Measurements from ENCODE around the gene SCFD2. TPM values are rescaled to one million over a fixed set of nuclear protein-coding genes. Genes with fewer than 3 reads are reported as not detected.

SCFD2 gene
- polyA plus RNA-seq, 4 donors, result 13.3 to 14.3 (median 13.4) TPM

- DNase-seq (ENCODE audit: low read depth in 4 of 4, low spot score in 3 of 4), result peak; percentile 39 to 47 (median 44)
These were observed 454.1 kb downstream of the SCFD2 start for GRCh38 chr4:52911684-52912294.

DNA sequence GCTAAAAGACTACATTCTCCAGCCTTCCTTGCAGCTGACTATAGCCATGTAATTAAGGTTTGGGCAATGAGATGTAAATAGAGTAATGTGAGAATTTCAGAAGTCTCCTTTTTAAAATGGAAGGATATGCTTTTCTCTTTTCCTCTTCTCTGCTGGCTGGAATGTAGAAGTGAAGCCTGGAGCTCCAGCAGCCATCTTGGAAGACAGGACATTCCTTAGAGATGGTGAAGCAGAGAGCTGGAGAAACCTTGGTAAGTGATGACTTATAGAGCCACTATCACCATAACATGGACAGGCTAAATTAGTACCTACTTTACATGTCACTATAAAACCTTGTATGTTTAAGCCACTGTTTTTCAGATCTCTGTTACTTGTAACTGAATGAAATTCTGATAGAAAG lies 455.7 kb downstream of the SCFD2 start:
- DNase-seq (ENCODE audit: low read depth in 4 of 4, low spot score in 3 of 4), result no peak

- no peak for DNase-seq (ENCODE audit: low read depth in 4 of 4, low spot score in 3 of 4)
These were observed 458.4 kb downstream of the SCFD2 start for GRCh38 chr4:52907510-52907909.

GRCh38 chr4:52904421-52904820 lies 461.4 kb downstream of the SCFD2 start:
- no peak for DNase-seq (ENCODE audit: low read depth in 4 of 4, low spot score in 3 of 4)

DNA sequence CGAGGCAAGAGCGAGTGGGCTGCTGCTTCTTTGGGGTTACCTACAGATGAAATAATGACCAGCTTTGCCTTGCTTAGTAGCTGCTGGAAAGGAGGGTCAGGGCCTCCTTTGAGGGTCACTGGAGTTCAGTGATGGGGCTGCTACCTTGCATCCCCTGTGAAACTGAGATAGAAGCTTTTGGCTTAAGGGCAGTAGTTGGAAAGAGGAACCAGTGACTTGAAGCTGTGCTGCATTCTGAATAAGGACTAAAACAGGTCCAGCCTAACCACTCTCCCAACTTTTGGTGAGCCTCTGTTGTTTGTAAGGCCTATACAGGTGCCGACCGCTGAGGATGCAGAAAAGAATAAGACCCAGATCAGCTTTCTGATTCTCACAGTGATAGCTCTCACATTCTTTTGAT lies 462.6 kb downstream of the SCFD2 start:
- no peak for DNase-seq (ENCODE audit: low read depth in 4 of 4, low spot score in 3 of 4)

DNA sequence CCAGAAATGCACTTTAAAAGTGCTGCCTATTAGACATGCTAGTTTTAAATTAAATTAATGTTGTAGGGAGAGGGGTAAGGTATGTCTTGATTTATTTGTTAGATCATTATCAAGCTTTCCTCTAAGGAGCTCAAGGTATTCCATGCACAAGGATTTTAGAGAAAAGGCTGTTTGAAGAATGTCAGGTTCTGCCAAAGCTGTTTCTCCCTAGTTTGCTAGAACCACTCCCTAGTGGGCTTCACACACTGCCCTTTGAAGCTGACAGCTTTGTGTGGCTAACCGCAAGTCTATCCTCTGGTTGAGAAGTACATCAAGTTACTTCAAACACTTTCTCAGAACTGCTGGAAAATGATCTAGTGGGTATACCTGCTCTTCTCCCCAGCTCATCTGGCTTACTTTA lies 471.4 kb downstream of the SCFD2 start:
- DNase-seq (ENCODE audit: low read depth in 4 of 4, low spot score in 3 of 4), result no peak

DNA sequence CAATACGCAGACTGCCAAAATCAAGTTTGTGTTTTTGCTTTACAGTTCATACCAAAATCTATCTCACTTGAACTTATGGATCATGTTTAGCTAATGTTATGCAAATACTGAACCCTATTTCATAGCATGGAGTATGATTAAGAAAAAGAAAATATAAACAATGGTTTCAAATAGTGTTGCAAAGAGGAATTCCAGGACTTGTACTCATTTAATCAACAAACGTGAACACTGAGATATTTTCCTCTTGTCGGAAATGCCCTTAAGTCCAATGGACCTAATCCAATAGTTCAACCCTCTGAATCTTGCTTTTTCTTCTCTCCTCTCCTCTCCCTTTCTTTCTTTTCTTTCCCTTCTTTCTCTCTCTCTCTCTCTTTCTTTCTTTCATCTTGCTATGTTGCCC lies 473.0 kb downstream of the SCFD2 start:
- DNase-seq (ENCODE audit: low read depth in 4 of 4, low spot score in 3 of 4), result no peak

DNA sequence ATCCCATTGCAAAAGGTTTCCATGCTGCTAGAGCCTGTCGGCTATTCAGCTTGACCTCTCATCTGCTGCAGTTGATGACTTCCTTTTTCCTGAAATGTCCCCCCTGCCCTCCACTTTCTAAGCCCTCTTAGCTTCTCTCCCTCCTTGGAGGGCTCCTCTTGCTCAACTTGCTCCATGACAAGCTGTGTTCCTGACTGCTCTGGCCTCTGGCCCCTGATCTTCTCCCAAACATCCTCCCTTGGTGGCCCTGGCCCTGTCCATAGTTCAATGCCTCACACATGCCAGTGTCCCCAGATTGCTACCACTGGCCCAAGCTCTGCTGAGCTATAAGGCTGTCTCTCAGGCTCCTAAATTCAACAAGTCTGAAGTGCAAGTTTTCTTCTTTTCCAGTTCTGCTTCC lies 474.1 kb downstream of the SCFD2 start:
- no peak for DNase-seq (ENCODE audit: low read depth in 4 of 4, low spot score in 3 of 4)

DNA sequence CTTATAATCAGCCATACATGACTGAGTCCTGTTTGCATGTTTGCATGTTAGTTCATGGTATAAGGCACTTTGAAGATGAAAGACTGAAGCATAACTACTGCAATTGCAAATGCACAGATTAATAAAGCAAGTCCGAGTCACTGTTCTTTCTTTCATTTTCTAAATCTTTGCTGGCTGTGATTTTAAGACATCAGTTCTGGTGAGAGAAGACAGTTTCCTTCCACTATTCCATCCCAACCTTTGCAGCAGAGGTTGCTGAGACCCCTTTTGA lies 475.4 kb downstream of the SCFD2 start:
- DNase-seq (ENCODE audit: low read depth in 4 of 4, low spot score in 3 of 4), result no peak

GRCh38 chr4:52889778-52890520 lies 475.9 kb downstream of the SCFD2 start:
- DNase-seq (ENCODE audit: low read depth in 4 of 4, low spot score in 3 of 4), result no peak

DNA sequence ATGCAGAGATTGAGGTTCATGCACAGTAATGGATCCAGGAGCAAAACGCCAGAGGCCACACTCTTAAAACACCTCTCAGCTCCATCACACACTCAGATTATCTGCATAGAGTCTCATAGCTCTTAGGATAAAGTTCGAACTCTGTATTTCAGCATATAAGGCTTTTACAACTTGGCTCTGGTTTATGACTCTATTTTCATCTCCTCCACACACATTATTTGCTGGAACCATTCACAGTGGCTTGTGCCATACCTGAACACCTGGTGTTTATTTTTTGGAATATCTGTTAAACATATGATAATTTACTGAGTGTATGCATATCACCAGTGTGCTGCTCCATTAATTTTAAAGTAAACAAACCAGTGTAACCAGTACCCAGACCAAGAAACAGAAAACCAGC lies 476.5 kb downstream of the SCFD2 start:
- DNase-seq (ENCODE audit: low read depth in 4 of 4, low spot score in 3 of 4), result no peak

DNA sequence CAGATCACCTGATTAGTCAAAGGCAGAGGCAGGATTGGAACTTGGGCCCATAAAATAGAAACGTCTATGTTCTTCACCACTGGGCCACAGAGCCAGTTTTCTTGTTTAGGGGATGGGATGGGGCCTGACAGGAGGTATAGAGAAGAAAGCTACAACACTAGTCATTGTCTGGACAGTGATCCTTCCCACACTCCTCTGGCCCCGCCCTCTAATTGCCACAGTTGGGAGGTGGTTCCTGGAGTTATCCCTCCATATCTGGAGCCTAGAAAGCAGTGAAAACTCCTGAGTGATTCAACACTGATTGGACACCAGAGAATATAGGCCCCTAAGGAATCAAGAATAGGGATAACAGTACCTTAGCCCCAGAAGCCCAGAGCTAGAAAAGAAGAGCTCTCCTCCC lies 480.9 kb downstream of the SCFD2 start:
- DNase-seq (ENCODE audit: low read depth in 4 of 4, low spot score in 3 of 4), result no peak

DNA sequence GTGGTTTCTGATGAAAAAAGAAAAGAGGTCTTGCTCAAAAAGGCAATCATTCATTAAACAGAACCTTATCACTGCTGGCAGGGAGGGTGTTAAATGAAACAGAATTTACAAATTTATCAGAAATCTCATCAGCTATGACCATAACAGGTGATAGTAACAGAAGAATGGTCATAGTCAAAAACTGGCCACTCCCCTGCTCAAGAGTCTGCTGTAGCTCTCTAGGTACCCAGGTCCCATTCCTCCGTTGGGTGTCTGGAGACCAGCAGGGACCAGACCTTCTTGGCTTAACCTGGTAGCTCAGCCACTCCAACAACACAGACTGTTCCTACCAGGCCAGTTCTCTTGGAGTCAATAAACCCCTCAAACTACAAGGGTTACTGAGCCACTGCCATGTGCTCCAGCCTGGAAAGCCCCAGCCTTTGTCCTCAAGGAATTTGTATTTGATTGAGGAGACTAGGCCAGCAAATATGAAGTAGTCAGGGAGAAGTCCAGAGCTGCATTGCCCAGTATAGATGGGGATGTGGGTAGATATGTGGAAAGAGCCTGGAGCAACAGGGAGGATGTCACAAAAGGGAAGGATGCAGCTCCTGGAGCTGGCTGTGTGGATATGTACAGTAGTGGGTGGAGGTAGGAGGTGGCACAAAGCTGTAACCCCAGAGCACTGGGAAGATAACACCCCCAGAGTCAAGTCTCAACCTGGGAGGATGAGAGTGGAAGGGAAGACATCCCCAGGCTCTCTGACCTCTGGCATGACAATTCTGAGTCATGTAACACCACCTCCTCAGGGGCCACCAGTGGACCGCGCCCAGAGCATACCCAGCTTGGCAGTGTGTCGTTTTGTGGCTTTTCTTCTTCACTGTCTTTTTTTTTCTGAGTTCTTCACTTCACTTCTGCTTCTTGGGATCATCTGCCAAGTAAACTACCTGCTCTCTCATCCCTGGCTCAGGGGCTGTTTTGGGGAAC lies 481.9 kb downstream of the SCFD2 start:
- no peak for DNase-seq (ENCODE audit: low read depth in 4 of 4, low spot score in 3 of 4)

- DNase-seq (ENCODE audit: low read depth in 4 of 4, low spot score in 3 of 4), result no peak
These were observed 482.7 kb downstream of the SCFD2 start for GRCh38 chr4:52883183-52883621.

DNA sequence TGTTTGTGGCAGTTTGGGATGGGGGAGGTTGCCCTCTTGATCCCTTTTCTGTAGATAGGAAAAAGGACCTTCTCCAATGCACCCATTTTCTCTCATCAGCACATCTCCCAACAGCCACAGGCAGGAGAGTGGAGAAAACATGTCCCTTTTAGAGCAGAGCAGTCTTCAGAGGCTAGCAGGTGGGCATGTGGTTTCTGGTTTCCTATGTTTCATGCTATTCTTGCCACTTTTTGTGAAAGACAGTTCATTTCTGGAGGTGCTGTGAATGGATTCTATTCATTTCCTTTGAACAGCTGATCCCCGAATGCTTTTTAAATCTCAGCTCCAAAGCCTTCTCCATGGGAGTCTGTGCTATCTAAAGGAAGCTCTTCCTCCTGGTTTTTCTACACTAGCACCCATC lies 484.9 kb downstream of the SCFD2 start:
- no peak for DNase-seq (ENCODE audit: low read depth in 4 of 4, low spot score in 3 of 4)

GRCh38 chr4:52879471-52879870 lies 486.4 kb downstream of the SCFD2 start:
- no peak for DNase-seq (ENCODE audit: low read depth in 4 of 4, low spot score in 3 of 4)

DNA sequence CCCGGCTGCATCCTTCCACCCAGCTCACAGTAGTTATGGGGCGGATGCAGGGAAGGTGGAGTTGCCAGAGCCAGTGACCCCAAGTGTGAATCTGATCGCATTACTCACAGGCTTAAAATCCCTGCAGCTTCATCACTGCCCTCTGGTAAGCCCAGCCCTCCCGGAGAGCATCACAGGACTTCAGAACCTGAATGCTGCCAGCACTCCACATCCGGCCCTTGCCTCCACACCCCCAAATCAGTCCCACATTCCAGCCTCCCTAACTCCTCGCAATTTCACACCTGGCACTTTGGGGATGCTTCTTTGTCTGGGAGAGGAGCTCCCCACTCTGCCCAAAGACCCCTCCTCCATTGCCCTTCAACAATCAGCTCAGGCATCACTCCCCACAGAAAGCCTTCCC lies 488.2 kb downstream of the SCFD2 start:
- no peak for DNase-seq (ENCODE audit: low read depth in 4 of 4, low spot score in 3 of 4)

- no peak for DNase-seq (ENCODE audit: low read depth in 4 of 4, low spot score in 3 of 4)
These were observed 488.8 kb downstream of the SCFD2 start for GRCh38 chr4:52877036-52877435.

GRCh38 chr4:52876069-52876468 lies 489.8 kb downstream of the SCFD2 start:
- DNase-seq (ENCODE audit: low read depth in 4 of 4, low spot score in 3 of 4), result no peak

DNA sequence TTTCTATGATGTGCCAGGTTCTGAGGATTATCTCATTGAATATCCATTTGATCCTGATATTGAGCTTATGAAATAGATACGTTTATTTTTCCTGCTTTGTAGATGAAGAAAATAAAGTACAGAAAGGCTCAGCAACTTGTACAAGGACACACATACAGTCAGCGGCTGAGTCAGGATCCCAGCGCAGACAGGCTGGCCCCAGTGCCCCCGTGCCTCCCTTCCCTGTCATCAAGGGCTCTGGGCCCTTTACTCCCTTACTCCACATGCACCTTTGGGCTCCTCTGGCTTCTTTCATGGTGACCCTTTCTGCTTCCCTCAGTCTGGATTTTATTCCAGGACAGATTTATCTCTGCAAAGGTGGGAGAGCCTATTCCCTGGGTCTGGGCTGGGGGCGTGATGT lies 490.9 kb downstream of the SCFD2 start:
- no peak for DNase-seq (ENCODE audit: low read depth in 4 of 4, low spot score in 3 of 4)

- no peak for DNase-seq (ENCODE audit: low read depth in 4 of 4, low spot score in 3 of 4)
These were observed 492.0 kb downstream of the SCFD2 start for GRCh38 chr4:52873861-52874343.

Measured in right renal pelvis (tissue), 4 donors.